Fibroblast of gingiva (primary cell): Measurements from ENCODE around the gene SH3TC2.

Experiments
- DNase-seq: peaks from one replicate; pipeline ENCODE4 v3.0.0-alpha.2; 2011; ENCODE audit warnings: low read depth

The SH3TC2 gene

DNA sequence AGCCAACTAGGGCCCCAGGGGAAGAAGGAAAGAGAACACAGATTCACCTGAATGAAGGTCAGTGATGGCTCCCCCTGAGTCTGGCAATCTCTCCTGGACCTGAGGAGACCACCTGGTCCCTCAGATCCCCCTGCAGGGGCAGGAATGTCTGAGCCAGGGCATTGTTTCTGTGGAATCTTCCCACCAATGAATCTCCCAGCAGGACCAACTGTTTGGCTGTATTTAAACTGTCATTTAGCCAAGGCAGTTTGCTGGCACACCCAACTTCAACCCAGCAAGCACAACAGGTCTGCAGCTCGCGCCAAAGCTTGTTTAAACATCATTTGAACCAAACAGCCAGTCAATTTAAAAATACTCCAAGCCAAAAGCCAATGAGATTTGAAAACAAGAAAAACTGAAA lies 92.6 kb downstream of the SH3TC2 start:
- no peak for DNase-seq

GRCh38 chr5:148969291-148969690 lies 93.6 kb downstream of the SH3TC2 start:
- no peak for DNase-seq

DNA sequence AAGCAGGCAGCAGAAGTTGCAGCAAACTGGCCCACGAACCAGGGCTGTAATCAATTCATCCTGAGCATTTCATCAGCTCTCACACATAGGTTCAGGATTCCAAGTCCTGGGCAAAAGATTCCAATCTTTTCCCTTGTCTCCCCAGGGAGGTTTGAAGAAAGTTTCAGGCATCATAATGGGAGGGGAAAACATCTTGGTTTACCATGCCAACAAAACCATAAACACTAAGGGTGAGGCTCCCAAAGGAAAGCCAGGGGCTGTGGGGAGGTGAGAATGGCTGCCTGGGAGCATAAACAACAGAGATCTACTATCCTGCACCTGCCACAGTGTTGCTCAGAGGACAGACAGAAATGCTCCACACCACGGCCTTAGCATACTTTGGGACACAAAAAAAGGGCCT lies 94.6 kb downstream of the SH3TC2 start:
- DNase-seq = peak; percentile 17

DNA sequence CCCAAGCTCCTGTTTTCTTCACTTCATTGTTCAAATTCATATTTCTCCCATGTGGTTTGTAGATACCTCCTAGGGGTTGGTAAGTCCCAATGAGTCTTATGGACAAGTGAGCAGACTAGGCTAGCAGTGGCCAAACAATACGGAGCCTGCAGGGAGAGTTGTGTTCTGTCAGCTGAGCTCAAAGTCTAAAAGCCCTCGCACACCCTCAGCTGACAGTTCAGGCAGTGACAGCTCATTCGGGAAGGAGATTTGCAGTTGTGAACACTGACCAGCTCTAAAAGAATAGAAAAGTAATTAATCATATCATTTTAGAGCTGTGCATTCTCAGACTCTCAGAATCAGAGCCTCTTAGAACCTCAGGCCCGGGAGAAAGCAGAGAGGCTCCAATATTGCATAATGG lies 95.1 kb downstream of the SH3TC2 start:
- no peak for DNase-seq

DNA sequence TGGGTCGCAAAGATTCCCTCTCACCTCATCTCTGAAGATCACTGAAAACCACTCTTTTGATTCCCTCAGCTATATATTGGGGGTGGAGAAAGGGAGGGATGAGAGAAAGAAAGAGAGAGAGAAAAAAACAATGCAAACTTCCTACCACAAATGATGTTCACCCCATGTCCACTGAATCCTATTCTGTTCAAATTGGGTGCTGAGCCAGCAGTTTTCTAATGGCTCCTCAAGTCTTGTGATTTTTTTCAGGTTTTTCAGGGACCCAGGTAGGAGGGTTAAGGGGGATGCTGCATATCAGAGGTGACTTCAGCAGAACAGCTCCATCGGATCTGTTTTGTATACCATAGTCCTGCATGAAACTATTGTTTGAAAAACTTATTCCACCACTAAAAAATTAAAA lies 95.9 kb downstream of the SH3TC2 start:
- DNase-seq = no peak

DNA sequence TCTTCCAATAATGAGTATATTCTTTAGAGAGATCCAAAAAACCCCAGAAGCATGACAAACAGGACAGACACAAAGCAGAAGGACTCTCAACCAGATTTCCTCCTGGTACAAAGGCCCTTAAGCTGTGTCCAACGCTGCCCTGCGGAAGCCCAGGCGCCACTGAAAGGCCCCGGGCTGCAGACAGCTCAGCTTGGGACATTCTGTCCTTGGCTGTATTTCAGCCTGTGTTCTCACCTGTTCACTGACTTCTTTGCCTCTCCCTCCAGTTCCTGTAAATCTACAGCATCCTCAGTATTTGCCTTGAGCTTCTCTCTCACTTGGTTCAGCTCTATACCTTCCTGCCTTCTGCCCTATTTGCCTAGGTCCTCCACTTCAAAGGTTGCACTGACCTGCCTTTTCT lies 96.5 kb downstream of the SH3TC2 start:
- DNase-seq = no peak

DNA sequence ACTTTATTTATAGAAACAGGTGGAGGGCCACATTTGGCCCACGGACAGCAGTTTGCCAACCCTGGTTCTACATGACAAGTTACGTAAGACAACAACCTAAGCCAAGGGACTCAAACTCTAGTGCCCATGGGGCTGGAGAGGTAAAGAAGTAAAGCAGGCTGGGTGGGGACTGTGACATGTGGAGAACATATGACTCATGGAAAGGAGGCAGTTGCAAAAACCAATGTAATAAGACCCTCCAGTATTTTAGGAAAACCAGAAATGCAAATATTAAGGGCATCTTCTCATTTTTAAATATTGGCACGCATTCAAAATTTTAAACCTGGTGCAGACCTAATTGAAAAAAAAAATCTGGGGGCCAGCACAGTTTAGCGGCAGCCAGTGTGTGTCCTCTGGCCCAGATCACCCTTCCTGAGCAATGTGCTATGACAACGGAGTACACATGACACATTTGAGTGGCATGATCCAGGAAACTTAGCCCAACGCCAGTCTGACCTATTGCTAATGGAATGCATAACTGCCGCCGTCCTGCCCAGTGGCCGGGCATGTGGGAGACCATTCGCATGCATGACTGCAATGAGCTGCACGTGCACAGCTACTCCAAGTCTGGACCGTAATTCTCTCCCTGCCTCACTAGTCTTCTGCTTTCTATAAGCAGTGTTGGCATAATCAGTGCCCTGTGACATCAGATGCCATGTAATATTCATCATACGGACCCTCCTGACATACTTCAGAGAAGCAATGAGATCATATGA lies 97.2 kb downstream of the SH3TC2 start:
- peak; percentile 98 for DNase-seq

- no peak for DNase-seq
These were observed 99.2 kb downstream of the SH3TC2 start for GRCh38 chr5:148963664-148964063.

DNA sequence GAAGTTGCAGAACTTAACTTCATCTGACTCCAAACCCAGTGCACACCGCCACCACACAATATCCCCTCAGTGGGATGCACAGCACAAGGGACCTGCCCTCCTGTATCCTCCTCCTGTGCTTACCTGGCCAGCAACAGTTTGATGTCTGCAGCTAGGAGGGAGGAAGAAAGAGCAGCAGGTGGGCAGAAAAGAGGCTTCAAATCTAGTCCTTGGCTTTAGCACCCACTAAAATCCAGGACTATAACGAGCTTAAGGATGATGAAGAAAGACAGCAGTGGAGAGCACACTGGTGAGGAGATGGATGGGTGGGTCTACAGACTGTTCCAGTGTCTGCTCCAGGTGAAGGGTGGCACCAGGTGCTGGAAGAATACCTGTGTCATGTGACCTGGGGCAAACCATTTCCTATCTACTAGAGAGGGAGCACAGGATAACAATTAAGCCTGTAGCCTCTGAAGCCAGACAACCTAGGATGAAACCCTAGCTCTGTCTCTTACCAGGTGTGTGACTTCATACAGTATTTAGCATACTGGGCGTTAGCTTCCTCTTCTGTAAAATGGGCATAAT lies 100.0 kb downstream of the SH3TC2 start:
- DNase-seq = no peak

DNA sequence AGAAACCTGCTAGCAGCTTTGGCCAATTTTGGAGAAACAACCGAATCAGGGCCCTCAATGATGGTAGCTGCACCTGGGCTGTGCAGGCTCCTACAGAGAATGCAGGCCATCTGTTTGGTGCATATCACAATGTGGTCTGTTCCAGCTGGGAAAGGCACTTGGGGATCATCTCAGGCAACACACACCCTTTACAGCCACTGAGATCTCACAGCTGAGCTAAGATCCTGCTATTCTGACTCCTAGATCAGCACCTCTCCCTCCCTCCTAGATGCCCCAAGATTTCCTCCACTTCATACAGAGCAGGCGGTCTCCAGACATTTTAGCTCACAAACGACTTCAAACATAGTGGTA lies 100.7 kb downstream of the SH3TC2 start:
- DNase-seq = no peak

- DNase-seq = peak; percentile 40
These were observed 101.3 kb downstream of the SH3TC2 start for GRCh38 chr5:148961261-148962199.

- no peak for DNase-seq
These were observed 102.6 kb downstream of the SH3TC2 start for GRCh38 chr5:148960070-148960769.

- DNase-seq = no peak
These were observed 105.2 kb downstream of the SH3TC2 start for GRCh38 chr5:148957591-148958202.

DNA sequence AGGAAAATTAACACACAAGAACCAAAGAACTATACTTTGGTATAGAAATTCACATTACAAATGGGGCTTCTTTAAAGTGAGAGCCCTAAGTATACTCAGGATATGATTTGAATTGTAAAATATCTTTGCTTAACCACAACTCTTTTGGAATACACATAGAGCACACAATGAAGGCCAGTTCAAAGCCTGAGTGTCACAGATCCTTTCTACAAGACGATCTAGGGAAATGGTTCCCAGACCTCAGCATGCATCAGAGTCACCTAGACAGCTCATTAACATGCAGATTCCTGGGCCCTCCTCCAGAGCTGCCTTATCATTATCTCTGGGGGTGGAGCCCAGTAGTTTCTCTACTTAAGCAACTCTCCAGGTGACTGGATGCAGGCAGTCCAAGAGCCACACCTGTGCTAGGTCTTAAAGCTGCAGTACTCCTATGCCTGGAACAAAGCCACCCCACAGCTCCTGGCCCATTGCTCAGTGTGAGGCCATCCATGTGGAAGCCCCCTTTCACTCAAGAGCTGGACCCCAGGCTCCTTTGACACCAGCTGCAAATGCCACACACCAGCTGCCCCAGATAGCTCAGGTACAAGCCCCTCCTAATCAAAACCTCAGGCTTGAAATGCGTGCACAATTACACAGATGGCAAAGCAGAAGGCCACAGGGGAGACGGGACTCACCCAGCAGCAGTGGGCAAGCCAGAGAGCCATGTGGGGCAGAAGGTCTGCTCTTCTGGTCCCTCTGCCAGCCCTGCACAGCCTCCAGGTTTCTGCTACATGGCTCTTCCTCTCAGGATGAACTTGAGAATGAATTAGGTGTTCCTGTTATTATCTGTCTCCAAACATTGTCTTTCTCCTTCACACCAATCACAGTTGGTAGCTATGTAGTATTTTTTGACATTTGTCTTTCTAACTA lies 106.1 kb downstream of the SH3TC2 start:
- DNase-seq = no peak
